Bronchial epithelial cell (primary cell): ENCODE measurements around the gene UVRAG. TPM values are rescaled to one million over a fixed set of nuclear protein-coding genes. Genes with fewer than 3 reads are reported as not detected.

Experiments used
- DNase-seq: peaks from one replicate; pipeline ENCODE4 v3.0.0-alpha.2; 2010; ENCODE audit warnings: low read depth
- FAIRE-seq: peaks from 2 replicates; lab custom pipeline; 2011; peaks lifted over from hg19 to GRCh38; lab: Jason Lieb, UNC
- H3K27me3 ChIP-seq: 2 replicates; pipeline ENCODE4 v1.5.1; 2011; ENCODE audit warnings: low read length; ENCODE audit not compliant: control insufficient read depth, insufficient read depth
- H3K36me3 ChIP-seq: 2 replicates; pipeline ENCODE4 v1.5.1; 2011; ENCODE audit warnings: low read length; ENCODE audit not compliant: control insufficient read depth, insufficient read depth
- H3K4me3 ChIP-seq: 2 replicates; pipeline ENCODE4 v1.5.1; 2011; ENCODE audit warnings: mild to moderate bottlenecking, low read depth, low read length, control low read depth
- total RNA-seq: library from RNA; depleted of rRNA; stranded (reverse); fragments of >200 nt; gene quantifications from 2 replicates; pipeline ENCODE4 v1.2.1, GENCODE V29; 2014
- TF ChIP-seq, protein P1 (sequence below): IDR thresholded peaks from 2 replicates; pipeline ENCODE4 v1.5.1; 2011; ENCODE audit warnings: mild to moderate bottlenecking, moderate library complexity, low read length, control low read depth, inconsistent platforms; ENCODE audit not compliant: insufficient read depth, severe bottlenecking

UVRAG gene
- total RNA-seq, 1 donor from 2014 or later, result 11.1 TPM

- TF ChIP-seq, protein P1, sequence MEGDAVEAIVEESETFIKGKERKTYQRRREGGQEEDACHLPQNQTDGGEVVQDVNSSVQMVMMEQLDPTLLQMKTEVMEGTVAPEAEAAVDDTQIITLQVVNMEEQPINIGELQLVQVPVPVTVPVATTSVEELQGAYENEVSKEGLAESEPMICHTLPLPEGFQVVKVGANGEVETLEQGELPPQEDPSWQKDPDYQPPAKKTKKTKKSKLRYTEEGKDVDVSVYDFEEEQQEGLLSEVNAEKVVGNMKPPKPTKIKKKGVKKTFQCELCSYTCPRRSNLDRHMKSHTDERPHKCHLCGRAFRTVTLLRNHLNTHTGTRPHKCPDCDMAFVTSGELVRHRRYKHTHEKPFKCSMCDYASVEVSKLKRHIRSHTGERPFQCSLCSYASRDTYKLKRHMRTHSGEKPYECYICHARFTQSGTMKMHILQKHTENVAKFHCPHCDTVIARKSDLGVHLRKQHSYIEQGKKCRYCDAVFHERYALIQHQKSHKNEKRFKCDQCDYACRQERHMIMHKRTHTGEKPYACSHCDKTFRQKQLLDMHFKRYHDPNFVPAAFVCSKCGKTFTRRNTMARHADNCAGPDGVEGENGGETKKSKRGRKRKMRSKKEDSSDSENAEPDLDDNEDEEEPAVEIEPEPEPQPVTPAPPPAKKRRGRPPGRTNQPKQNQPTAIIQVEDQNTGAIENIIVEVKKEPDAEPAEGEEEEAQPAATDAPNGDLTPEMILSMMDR, result no peak
- DNase-seq (no peak), FAIRE-seq (no peak)
- Histone ChIP-seq H3K27me3 (no peaks in the 10 kb centered on the region), H3K36me3 (no peaks in the 10 kb centered on the region), H3K4me3 (no peak overlapping the region)
Observed at GRCh38 chr11:76166314-76166713, 351.3 kb downstream of the UVRAG start.

- DNase-seq (no peak), FAIRE-seq (no peak)
- H3K36me3 ChIP-seq, result no peaks in the 10 kb centered on the region
- TF ChIP-seq, protein P1, result no peak
- no peaks in the 10 kb centered on the region for H3K27me3 ChIP-seq
- no peak overlapping the region for H3K4me3 ChIP-seq
Observed at GRCh38 chr11:76167590-76167989, 352.6 kb downstream of the UVRAG start.

DNA sequence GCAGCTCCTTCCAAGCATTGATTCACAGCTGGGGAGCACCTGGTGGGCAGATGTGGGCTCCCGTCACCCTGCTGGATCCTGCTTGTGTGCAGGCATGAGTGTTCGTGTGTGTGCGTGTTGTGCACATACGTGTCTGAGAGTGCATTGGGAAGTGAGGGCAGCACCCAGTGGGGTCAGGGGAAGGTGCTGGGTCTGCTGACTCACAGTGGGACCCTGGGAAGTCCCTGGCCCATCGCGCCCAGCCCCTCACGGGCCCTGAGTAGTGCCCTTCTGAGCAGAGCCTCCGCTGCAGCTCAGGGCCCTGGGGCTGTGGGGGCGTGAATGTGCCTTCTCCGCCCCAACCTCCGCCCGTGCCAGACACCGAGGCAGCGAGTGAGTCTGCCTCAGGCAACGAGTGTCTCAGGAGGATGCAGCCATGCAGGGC is 354.5 kb downstream of the UVRAG start:
- DNase-seq (no peak), FAIRE-seq (no peak)
- H3K27me3 ChIP-seq, result no peaks in the 10 kb centered on the region
- H3K36me3 ChIP-seq, result no peaks in the 10 kb centered on the region
- H3K4me3 ChIP-seq, result no peak overlapping the region
- TF ChIP-seq, protein P1, result no peak

- no peaks in the 10 kb centered on the region for H3K36me3 ChIP-seq
- TF ChIP-seq, protein P1, result no peak
Observed at GRCh38 chr11:76170468-76170867, 355.5 kb downstream of the UVRAG start.

DNA sequence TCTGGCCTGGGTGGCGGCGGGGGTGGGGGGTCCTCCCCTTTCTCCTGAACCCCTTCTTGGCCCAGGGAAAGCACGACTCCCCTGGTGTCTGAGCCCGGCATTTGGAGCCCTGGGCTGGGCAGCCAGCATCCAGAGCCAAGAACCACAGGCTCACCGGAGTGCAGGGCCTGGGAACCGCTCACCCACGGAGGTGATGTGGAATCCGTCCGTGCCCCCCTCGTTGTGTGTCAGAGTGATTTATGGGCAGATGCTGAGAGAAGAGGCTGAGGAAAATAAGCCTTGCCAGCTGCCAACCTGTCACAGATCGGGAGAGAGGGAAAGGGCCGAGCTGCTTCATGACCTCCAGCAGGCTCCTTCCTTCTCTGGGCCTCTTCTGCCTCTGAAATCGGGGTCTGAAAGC is 357.6 kb downstream of the UVRAG start:
- TF ChIP-seq, protein P1, result no peak
- H3K27me3 ChIP-seq, result no peaks in the 10 kb centered on the region
- no peak for FAIRE-seq
- H3K4me3 ChIP-seq, result no peak overlapping the region
- no peak for DNase-seq
- no peaks in the 10 kb centered on the region for H3K36me3 ChIP-seq

More at GRCh38 chr11:76170468-76170867, 355.5 kb downstream of the UVRAG start:
- Histone ChIP-seq H3K27me3 (no peaks in the 10 kb centered on the region), H3K4me3 (no peak overlapping the region)
- no peak for FAIRE-seq
- no peak for DNase-seq

DNA sequence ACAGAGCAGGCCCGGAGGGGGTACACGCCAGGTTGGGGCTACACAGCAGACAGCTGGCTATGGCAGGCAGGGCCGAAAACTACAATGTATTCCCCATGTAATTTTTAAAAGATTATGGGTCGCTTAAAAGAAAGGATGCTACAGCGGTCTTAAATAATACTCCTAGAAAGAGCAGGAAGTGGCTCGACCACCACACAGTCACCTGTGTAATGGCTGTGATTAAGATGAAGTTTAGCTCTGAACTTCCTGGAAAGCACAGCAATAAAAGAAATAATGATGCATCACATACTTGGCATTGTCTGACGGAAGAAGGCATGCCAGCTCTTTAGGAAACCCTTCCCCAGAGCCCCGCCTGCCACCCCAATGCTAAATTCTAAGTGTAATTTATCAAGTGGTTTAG is 358.7 kb downstream of the UVRAG start:
- peak; percentile 26 for DNase-seq

More for the DNA sequence above, 358.7 kb downstream of the UVRAG start:
- Histone ChIP-seq H3K27me3 (no peaks in the 10 kb centered on the region), H3K36me3 (no peaks in the 10 kb centered on the region), H3K4me3 (no peak overlapping the region)
- TF ChIP-seq, protein P1, result no peak
- no peak for FAIRE-seq
